ENCODE measurements around the gene RASSF1. TPM values are rescaled to one million over a fixed set of nuclear protein-coding genes. Genes with fewer than 3 reads are reported as not detected.

RASSF1 gene
- total and polyA plus RNA-seq, 2 of the 13 experiments (the other 11 are each of a cell fraction or from before 2014, with no cell fraction given): 10.2 to 27.5 TPM

DNA sequence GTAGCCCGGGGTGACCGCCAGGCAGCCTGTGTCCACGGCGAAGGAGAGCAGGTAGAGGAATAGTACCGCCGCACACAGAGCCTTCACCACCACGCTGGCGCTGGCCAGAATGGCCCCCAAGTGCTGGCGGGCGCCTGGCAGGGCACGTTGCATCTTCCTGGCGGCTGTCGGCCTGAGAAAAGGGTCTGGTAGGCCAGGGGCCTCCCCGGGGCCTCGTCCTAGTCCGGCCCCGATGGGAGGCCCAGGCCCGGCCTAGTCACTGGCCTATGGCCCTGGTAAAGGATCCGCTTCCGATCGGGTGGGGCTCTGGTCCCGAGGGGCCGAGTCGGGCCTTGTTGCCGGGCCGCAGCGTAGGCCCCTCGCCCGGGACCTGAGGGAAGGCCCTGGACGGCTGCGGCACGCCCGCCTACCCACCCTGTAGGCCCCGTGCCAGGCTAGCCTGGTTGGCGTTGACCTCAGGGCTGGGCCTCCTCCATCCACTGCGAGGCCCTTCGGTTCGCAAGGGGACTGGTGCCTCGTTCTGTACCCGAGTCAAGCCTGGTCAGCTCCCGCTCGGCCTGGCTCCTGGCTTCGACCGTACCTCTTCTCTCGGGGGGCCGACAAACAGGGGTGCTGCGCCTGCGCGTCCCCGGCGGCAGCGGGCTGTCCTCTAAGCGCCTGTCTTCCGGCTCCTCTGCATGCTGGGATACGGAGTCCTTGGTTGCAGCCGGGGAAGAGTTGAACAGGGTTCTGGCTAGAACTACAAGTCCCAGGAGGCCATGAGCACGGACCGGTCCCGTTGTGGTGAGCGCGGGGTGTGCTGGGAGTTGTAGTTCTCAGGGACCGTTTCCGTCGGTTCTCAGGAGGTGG is 18.5 kb upstream of the RASSF1 start, which contains the start of gene TMEM115 (continued):
- no peak for TF ChIP-seq ZNF7 (CRISPR knock-in tag; IDR thresholded peaks at IDR 0.05)
- TF ChIP-seq, protein P1, sequence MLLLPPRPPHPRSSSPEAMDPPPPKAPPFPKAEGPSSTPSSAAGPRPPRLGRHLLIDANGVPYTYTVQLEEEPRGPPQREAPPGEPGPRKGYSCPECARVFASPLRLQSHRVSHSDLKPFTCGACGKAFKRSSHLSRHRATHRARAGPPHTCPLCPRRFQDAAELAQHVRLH (CRISPR knock-in tag; IDR thresholded peaks at IDR 0.05; ENCODE audit: borderline replicate concordance, low read depth): 0 out of 2 replicates have a peak, but pooled peaks have one; percentile 62
- no peak for TF ChIP-seq ATF7 (IDR thresholded peaks at IDR 0.05)
- 0 out of 2 replicates have a peak, but pooled peaks have one; percentile 42 for TF ChIP-seq ATF7 (CRISPR knock-in tag; IDR thresholded peaks at IDR 0.05)
- no peak; the same call in none of the 2 replicates for TF ChIP-seq MEIS1 (CRISPR knock-in tag; IDR thresholded peaks at IDR 0.05; ENCODE audit: borderline replicate concordance)
- no peak for TF ChIP-seq SIN3A (IDR thresholded peaks at IDR 0.05; ENCODE audit: borderline replicate concordance, low read depth, low read length)
- TF ChIP-seq, protein P2, sequence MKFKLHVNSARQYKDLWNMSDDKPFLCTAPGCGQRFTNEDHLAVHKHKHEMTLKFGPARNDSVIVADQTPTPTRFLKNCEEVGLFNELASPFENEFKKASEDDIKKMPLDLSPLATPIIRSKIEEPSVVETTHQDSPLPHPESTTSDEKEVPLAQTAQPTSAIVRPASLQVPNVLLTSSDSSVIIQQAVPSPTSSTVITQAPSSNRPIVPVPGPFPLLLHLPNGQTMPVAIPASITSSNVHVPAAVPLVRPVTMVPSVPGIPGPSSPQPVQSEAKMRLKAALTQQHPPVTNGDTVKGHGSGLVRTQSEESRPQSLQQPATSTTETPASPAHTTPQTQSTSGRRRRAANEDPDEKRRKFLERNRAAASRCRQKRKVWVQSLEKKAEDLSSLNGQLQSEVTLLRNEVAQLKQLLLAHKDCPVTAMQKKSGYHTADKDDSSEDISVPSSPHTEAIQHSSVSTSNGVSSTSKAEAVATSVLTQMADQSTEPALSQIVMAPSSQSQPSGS (CRISPR knock-in tag; IDR thresholded peaks at IDR 0.05): no peak; the same call in 1 of the 2 replicates
- TF ChIP-seq GATA4 (IDR thresholded peaks at IDR 0.05; ENCODE audit: borderline replicate concordance, low read depth): no peak
- peak; percentile 72; the same call in 1 of the 2 replicates for TF ChIP-seq ZNF619 (CRISPR knock-in tag; IDR thresholded peaks at IDR 0.05)
- peak; percentile 70 for TF ChIP-seq TBX2 (CRISPR knock-in tag; IDR thresholded peaks at IDR 0.05; ENCODE audit: borderline replicate concordance)
- no peak for TF ChIP-seq ZKSCAN8 (CRISPR knock-in tag; IDR thresholded peaks at IDR 0.05; ENCODE audit: borderline replicate concordance)
- TF ChIP-seq ZNF343 (CRISPR knock-in tag; IDR thresholded peaks at IDR 0.05): peak; percentile 71
- TF ChIP-seq KAT2B (IDR thresholded peaks at IDR 0.05; ENCODE audit: borderline replicate concordance, low read depth, low read length): no peak
- TF ChIP-seq ZNF709 (CRISPR knock-in tag; IDR thresholded peaks at IDR 0.05): 0 out of 2 replicates have a peak, but pooled peaks have one; percentile 7
- peak; percentile 62 for TF ChIP-seq KDM5B (CRISPR knock-in tag; IDR thresholded peaks at IDR 0.05; ENCODE audit: borderline replicate concordance)
- TF ChIP-seq ZNF781 (CRISPR knock-in tag; IDR thresholded peaks at IDR 0.05; ENCODE audit: borderline replicate concordance, not compliant biosample characterization): peak; percentile 92
- no peak for TF ChIP-seq ZSCAN12 (CRISPR knock-in tag; IDR thresholded peaks at IDR 0.05)
- no peak; the same call in 1 of the 2 replicates for TF ChIP-seq ISL2 (CRISPR knock-in tag; IDR thresholded peaks at IDR 0.05)
- TF ChIP-seq, protein P3, sequence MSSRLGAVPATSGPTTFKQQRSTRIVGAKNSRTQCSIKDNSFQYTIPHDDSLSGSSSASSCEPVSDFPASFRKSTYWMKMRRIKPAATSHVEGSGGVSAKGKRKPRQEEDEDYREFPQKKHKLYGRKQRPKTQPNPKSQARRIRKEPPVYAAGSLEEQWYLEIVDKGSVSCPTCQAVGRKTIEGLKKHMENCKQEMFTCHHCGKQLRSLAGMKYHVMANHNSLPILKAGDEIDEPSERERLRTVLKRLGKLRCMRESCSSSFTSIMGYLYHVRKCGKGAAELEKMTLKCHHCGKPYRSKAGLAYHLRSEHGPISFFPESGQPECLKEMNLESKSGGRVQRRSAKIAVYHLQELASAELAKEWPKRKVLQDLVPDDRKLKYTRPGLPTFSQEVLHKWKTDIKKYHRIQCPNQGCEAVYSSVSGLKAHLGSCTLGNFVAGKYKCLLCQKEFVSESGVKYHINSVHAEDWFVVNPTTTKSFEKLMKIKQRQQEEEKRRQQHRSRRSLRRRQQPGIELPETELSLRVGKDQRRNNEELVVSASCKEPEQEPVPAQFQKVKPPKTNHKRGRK (CRISPR knock-in tag; IDR thresholded peaks at IDR 0.05): no peak
- TF ChIP-seq, protein P4, sequence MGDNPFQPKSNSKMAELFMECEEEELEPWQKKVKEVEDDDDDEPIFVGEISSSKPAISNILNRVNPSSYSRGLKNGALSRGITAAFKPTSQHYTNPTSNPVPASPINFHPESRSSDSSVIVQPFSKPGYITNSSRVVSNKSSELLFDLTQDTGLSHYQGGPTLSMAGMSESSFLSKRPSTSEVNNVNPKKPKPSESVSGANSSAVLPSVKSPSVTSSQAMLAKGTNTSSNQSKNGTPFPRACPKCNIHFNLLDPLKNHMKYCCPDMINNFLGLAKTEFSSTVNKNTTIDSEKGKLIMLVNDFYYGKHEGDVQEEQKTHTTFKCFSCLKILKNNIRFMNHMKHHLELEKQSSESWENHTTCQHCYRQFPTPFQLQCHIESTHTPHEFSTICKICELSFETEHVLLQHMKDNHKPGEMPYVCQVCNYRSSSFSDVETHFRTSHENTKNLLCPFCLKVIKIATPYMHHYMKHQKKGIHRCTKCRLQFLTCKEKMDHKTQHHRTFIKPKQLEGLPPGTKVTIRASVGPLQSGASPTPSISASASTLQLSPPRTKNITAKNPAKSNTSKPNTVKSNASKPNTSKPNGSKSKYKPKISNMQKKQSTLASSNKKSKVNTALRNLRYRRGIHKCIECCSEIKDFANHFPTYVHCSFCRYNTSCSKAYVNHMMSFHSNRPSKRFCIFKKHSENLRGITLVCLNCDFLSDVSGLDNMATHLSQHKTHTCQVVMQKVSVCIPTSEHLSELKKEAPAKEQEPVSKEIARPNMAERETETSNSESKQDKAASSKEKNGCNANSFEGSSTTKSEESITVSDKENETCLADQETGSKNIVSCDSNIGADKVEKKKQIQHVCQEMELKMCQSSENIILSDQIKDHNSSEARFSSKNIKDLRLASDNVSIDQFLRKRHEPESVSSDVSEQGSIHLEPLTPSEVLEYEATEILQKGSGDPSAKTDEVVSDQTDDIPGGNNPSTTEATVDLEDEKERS (CRISPR knock-in tag; IDR thresholded peaks at IDR 0.05): no peak
- TF ChIP-seq, protein P5, sequence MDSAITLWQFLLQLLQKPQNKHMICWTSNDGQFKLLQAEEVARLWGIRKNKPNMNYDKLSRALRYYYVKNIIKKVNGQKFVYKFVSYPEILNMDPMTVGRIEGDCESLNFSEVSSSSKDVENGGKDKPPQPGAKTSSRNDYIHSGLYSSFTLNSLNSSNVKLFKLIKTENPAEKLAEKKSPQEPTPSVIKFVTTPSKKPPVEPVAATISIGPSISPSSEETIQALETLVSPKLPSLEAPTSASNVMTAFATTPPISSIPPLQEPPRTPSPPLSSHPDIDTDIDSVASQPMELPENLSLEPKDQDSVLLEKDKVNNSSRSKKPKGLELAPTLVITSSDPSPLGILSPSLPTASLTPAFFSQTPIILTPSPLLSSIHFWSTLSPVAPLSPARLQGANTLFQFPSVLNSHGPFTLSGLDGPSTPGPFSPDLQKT (CRISPR knock-in tag; IDR thresholded peaks at IDR 0.05; ENCODE audit: borderline replicate concordance): no peak; the same call in 1 of the 2 replicates
